GM10266 (cell line): ENCODE data around the gene CRYGS.
"Not testable (repeated sequence)": the region's sequence is repeated elsewhere in the genome, so short reads cannot be mapped to it uniquely, and the experiment has no call there.

Experiments
- DNase-seq: peaks from one replicate; pipeline ENCODE4 v3.0.0; 2012; ENCODE audit errors: extremely low spot score
- TF ChIP-seq, protein P1 (sequence below): IDR thresholded peaks from 2 replicates; pipeline ENCODE4 v1.5.1; 2012; ENCODE audit warnings: mild to moderate bottlenecking, low read depth; ENCODE audit not compliant: control insufficient read depth, insufficient read depth; ENCODE audit errors: missing control alignments

Gene CRYGS

DNA sequence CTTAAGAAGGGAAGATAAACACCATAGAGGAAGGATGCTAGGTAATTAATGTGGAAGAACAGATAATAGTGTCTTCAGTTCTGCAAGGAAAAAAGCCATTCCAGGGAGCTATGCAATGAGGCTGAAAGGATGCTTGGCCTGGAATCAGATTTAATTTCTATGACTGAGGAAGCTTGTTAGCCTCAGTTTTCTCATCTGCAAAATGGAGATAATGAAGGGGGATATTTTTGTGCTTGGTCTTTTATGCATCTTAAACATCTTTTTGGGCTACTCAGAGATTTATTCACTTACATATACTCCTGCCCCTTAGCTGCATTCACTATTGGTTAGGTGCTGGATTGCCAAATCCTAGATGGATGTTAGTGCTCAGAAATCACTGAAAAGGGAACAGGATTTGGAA lies 43.0 kb upstream of the CRYGS start:
- TF ChIP-seq, protein P1, sequence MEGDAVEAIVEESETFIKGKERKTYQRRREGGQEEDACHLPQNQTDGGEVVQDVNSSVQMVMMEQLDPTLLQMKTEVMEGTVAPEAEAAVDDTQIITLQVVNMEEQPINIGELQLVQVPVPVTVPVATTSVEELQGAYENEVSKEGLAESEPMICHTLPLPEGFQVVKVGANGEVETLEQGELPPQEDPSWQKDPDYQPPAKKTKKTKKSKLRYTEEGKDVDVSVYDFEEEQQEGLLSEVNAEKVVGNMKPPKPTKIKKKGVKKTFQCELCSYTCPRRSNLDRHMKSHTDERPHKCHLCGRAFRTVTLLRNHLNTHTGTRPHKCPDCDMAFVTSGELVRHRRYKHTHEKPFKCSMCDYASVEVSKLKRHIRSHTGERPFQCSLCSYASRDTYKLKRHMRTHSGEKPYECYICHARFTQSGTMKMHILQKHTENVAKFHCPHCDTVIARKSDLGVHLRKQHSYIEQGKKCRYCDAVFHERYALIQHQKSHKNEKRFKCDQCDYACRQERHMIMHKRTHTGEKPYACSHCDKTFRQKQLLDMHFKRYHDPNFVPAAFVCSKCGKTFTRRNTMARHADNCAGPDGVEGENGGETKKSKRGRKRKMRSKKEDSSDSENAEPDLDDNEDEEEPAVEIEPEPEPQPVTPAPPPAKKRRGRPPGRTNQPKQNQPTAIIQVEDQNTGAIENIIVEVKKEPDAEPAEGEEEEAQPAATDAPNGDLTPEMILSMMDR, result no peak
- no peak for DNase-seq

DNA sequence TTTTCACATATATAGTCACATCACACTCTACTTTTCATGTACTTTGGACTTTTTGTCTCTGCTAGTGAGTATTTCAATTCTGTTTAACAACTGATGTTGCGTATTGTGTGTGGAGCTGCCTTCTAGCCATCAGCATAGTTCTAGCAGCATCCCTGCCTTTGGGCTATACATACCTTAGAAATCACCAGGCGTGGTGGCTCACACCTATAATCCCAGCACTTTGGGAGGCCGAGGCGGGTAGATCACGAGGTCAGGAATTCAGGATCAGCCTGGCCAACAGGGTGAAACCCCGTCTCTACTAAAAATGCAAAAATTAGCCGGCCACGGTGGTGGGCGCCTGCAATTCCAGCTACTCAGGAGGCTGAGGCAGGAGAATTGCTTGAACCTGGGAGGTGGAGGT lies 42.1 kb upstream of the CRYGS start:
- DNase-seq, result not testable (repeated sequence)

DNA sequence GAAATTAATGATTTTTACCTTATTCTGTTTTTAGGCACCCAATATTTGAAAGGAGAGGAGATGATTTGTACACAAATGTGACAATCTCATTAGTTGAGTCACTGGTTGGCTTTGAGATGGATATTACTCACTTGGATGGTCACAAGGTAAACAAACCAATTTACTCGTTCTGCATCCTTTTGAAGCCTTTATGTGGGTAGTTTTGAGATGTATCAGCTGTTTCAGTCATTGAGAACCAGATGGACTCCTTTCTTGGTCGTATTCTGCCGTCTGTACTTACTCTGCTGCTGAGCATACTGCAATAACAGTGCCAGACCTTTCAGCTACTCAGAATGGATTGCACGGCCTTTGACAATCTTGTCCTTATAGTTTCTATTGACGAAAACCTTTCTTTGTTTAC lies 39.7 kb upstream of the CRYGS start:
- DNase-seq, result no peak
- TF ChIP-seq, protein P1, result no peak

DNA sequence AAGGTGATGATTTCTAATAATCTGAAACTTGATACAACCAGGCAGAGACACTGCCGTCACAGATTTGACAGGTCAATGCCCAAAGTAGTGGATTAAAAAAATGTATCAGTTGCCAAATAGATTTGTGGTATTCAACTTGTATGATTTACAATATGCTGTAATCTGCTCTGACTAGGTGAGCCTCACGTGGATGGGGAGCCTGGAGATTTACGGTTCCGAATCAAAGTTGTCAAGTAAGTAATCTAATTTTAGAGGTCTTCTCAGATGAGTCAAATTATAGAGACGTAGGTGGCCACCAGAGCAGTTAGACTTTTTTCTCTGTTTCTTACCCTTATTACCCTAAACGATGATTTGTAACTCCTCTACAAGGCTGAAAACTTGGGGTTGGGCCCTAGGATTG lies 38.4 kb upstream of the CRYGS start:
- no peak for DNase-seq
- TF ChIP-seq, protein P1, result no peak

DNA sequence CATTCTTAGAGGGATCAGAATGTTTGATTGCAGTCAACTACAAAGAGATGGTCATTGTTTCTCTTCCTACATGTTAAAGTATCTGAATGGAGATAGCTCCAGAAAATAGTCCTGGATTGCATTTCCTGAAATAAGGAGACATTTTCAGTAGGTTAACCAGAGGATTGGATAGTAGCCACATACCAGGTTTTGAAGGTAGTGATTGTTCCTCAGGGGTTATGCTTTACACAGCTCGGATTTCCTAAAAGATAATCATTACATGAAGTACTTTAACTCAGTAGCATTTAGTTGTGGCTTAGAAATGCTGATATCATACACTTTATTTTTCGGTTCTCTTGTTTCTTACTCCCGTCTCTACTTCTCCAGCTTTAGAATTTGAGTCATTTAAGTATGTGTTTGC lies 36.6 kb upstream of the CRYGS start:
- TF ChIP-seq, protein P1, result no peak
- no peak for DNase-seq

DNA sequence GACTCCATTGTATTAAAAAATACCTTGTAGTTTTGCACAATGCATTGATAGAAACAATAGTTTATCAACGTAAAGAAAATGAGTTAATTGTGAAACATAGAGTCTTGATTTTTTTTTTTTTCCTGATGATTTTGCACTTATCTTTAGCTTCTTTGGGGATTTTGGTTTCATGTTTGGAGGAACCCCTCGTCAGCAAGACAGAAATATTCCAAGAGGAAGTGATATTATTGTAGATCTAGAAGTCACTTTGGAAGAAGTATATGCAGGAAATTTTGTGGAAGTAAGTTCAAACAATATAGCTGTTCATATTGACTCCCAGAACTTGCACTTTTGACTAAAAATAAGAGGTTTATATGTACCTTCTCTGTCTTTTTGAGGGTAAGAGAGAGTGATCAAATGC lies 33.3 kb upstream of the CRYGS start:
- DNase-seq, result no peak
- TF ChIP-seq, protein P1, result no peak

DNA sequence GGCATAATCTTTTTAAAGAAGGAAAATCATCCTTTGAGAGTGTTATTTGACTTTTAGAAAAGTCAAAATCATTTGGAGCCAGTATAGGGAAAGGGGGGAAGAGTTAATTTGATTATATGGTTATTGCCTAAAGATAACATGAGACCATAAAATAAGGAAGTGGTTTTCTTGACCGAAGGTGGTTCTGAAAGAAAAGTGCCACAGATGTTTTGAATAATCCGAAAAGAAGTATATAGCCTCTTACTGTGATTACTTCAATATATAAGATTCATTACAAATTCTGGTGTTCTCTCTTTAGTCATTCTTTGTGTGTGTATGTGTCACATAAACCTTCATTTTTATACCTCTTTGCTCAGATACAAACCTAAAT lies 27.4 kb upstream of the CRYGS start:
- DNase-seq, result no peak
- TF ChIP-seq, protein P1, result no peak

DNA sequence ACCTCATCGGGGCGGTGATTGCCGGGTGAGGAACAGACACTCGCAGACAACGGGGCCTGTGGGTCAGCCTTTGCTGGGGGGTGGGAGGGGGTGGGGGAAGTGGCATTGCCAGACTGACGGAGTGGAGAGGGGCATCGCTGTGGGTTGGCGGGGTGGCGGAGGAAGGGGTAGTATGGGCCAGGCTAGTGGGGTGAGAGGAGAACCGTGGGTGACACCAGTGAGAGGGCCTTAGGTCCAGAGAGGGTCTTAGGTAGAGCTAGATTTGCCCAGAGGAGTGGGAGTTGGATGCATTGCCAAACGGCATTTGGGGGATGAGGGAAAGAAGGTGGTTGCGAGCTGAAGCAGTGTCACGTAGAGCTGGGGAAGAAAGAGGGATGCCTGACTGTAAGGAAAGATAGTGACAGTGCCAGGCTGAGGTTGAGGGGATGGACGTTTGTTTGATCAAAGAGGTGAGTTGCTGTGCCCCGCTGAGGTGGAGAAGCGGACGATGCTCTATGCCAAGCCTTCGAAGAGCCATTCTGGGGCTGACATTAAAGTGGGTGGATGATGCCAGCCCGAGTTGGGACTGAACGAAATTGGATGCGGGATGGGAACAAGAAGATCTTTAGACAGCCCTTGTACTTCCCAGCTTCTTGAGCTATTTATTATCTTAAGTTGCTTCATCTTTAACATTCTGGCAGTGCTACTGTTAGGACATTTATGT lies 26.9 kb upstream of the CRYGS start:
- no peak for DNase-seq

More for the DNA sequence above, 26.9 kb upstream of the CRYGS start:
- TF ChIP-seq, protein P1, result no peak
